ENCODE results near the gene VMA21. TPM values are rescaled to one million over a fixed set of nuclear protein-coding genes. Genes with fewer than 3 reads are reported as not detected.
A peak's percentile ranks its signal among the peaks of the same experiment; 100 is the strongest.

VMA21 gene
- total RNA-seq, 1 donor from 2014 or later = 28.4 TPM

- DNase-seq (ENCODE audit: low spot score) = no peak
- Mint-ChIP-seq H3K36me3 (ENCODE audit: low read depth, unreplicated experiment) (no peaks in the 10 kb centered on the region), H3K27me3 (ENCODE audit: unreplicated experiment) (peaks cover 2% of the 10 kb centered on the region), H3K4me3 (ENCODE audit: unreplicated experiment) (no peak overlapping the region), H3K4me1 (ENCODE audit: unreplicated experiment) (peaks cover 5% of the 10 kb centered on the region), H3K9me3 (ENCODE audit: unreplicated experiment) (no peaks in the 10 kb centered on the region), H3K27ac (ENCODE audit: unreplicated experiment) (peak overlapping the region; percentile 75)
- no peak for TF ChIP-seq CTCF (IDR thresholded peaks at IDR 0.05; ENCODE audit: unreplicated experiment)
These were observed 3.5 kb upstream of the VMA21 start for GRCh38 chrX:151393514-151393913.

- DNase-seq (ENCODE audit: low spot score) = no peak
- H3K27me3 Mint-ChIP-seq (ENCODE audit: unreplicated experiment) = peaks cover 2% of the 10 kb centered on the region
- H3K36me3 Mint-ChIP-seq (ENCODE audit: low read depth, unreplicated experiment) = no peaks in the 10 kb centered on the region
- H3K4me1 Mint-ChIP-seq (ENCODE audit: unreplicated experiment) = peaks cover 8% of the 10 kb centered on the region
- H3K4me3 Mint-ChIP-seq (ENCODE audit: unreplicated experiment) = peak overlapping the region; percentile 79
- TF ChIP-seq CTCF (IDR thresholded peaks at IDR 0.05; ENCODE audit: unreplicated experiment) = no peak
- peak overlapping the region; percentile 91 for H3K27ac Mint-ChIP-seq (ENCODE audit: unreplicated experiment)
- H3K9me3 Mint-ChIP-seq (ENCODE audit: unreplicated experiment) = no peaks in the 10 kb centered on the region
These were observed 773 bp upstream of the VMA21 start for GRCh38 chrX:151396042-151396824.

DNA sequence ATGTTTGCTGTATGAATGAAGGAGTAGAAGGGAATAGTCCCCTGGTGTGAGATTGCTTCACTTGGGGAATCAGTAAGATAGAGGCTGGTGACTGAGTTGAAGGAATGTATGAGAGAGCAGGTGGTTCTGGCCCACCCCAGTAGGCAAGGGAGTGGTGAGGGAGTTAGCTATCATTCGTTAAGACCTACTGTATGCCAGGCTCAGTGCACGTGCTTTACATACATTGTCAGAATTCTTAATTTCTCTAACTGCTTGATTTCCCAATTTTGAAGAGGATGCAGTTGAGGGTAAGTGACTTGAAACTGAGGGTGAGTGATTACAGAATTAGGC lies 700 bp downstream of the VMA21 start:
- H3K36me3 Mint-ChIP-seq (ENCODE audit: low read depth, unreplicated experiment) = no peaks in the 10 kb centered on the region
- H3K4me3 Mint-ChIP-seq (ENCODE audit: unreplicated experiment) = peak overlapping the region; percentile 92
- no peak for DNase-seq (ENCODE audit: low spot score)

DNA sequence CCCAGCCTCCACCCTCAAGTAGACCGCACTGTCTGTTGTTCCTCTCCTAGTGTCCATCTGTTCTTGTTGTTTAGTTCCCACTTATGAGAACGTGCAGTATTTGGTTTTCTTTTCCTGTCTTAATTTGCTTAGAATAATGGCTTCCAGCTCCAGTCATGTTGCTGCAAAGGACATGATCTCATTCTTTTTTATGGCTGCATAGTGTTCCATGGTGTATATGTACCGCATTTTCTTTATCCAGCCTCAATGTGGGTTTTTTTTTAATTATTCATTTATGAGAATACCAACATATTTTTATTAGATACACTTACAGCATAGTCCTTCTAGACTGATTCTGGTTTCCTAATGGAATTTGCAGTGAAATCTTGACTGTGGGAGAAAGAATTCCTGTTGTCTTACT lies 1.3 kb downstream of the VMA21 start:
- Mint-ChIP-seq H3K27me3 (ENCODE audit: unreplicated experiment) (peaks cover 2% of the 10 kb centered on the region), H3K4me1 (ENCODE audit: unreplicated experiment) (peaks cover 8% of the 10 kb centered on the region), H3K36me3 (ENCODE audit: low read depth, unreplicated experiment) (no peaks in the 10 kb centered on the region), H3K27ac (ENCODE audit: unreplicated experiment) (peak overlapping the region; percentile 75), H3K9me3 (ENCODE audit: unreplicated experiment) (no peaks in the 10 kb centered on the region), H3K4me3 (ENCODE audit: unreplicated experiment) (peak overlapping the region; percentile 89)
- DNase-seq (ENCODE audit: low spot score) = no peak
- TF ChIP-seq CTCF (IDR thresholded peaks at IDR 0.05; ENCODE audit: unreplicated experiment) = no peak

More for the DNA sequence above, 700 bp downstream of the VMA21 start:
- Mint-ChIP-seq H3K27ac (ENCODE audit: unreplicated experiment) (peak overlapping the region; percentile 88), H3K27me3 (ENCODE audit: unreplicated experiment) (peaks cover 2% of the 10 kb centered on the region), H3K9me3 (ENCODE audit: unreplicated experiment) (no peaks in the 10 kb centered on the region), H3K4me1 (ENCODE audit: unreplicated experiment) (peaks cover 8% of the 10 kb centered on the region)
- TF ChIP-seq CTCF (IDR thresholded peaks at IDR 0.05; ENCODE audit: unreplicated experiment) = no peak

DNA sequence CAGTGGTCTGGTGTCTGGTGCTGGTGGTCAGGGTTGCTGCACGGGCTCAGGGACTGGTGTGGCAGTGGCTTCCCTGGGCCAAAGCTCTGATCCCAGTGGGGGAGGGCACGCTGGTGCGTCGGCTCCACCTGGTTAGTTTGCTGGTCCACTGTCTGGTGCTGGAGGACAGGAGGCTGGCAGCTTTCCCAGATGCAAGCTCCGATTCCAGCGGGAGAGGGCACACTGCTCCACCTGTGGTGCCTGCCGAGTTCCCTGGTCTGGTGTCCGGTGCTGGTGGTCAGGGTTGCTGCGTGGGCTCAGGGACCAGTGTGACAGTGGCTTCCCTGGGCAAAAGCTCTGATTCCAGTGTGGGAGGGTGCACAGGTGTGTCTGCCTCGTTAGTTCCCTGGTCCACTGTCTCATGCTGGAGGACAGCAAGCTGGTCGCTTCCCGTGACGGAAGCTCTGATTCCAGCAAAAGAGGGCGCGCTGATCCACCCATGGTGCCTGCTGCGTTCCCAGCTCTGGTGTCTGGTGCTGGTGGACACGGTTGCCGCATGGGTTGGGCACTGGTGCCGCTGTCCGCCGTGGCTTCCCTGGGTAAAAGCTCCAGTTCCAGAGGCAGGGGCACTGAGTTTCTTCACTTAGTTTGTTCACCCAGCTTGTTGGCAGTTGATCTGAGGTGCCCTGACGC lies 5.8 kb downstream of the VMA21 start:
- H3K27me3 Mint-ChIP-seq (ENCODE audit: unreplicated experiment) = peaks cover 2% of the 10 kb centered on the region
- no peaks in the 10 kb centered on the region for H3K36me3 Mint-ChIP-seq (ENCODE audit: low read depth, unreplicated experiment)
- DNase-seq (ENCODE audit: low spot score) = no peak
- peaks cover 6% of the 10 kb centered on the region for H3K4me1 Mint-ChIP-seq (ENCODE audit: unreplicated experiment)
- no peak for TF ChIP-seq CTCF (IDR thresholded peaks at IDR 0.05; ENCODE audit: unreplicated experiment)
- H3K27ac Mint-ChIP-seq (ENCODE audit: unreplicated experiment) = no peak overlapping the region
- H3K9me3 Mint-ChIP-seq (ENCODE audit: unreplicated experiment) = no peaks in the 10 kb centered on the region
- H3K4me3 Mint-ChIP-seq (ENCODE audit: unreplicated experiment) = no peak overlapping the region
